GM12892 (cell line): ENCODE measurements around the gene WFDC8.

Experiments
- DNase-seq: peaks from one replicate; pipeline ENCODE4 v3.0.0; 2011; ENCODE audit not compliant: insufficient read length
- FAIRE-seq: peaks from 2 replicates; lab custom pipeline; 2011; peaks lifted over from hg19 to GRCh38; lab: Jason Lieb, UNC
- POLR2A ChIP-seq: IDR thresholded peaks from 2 replicates; pipeline ENCODE4 v1.6.1; 2011; ENCODE audit warnings: low read depth, low read length, control low read depth
- POLR2AphosphoS5 ChIP-seq: IDR thresholded peaks from 2 replicates; pipeline ENCODE4 v1.6.1; 2011; ENCODE audit warnings: low read depth, low read length, control low read depth
- TAF1 ChIP-seq: IDR thresholded peaks from 2 replicates; pipeline ENCODE4 v1.6.1; 2011; ENCODE audit warnings: low read depth, mild to moderate bottlenecking, control low read depth, low read length, borderline replicate concordance

WFDC8 gene

DNA sequence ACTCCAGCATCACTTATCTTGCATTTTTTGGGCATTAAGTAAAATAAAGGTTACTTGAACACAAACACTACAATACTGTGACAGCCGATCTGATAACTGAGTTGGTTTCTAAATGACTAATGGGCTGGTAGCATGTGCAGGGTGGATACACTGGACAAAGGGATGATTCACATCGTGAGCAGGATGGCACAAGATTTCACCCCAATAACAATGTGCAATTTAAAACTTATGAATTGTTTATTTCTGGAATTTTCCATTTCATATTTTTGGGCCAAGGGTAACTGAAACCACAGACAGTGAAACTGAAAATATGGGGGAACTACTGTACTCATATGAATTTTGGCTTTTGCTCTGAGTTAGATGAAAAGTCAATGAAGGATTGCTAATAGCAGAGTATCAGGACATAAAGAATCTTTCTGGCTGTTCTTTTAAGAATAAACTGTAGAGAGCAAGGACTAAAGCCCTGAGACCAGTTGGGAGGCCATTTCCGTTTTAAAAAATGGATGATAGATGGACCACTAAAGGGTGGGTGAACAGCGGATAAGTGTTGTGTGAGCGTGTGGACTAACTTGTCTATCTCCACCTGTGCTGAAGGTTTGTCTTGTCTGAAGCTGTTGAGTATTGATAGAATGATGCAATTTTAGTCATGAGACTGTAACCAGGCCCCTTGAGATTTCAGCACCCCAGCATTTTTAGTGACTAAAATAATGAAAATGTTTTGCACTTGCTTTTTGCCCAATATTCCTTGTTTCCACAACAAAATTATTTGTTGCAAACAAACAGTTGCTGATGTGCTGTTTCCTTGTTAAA, 71.9 kb downstream of the WFDC8 start:
- TF ChIP-seq TAF1 = no peak
- no peak for TF ChIP-seq POLR2AphosphoS5
- TF ChIP-seq POLR2A = no peak
- DNase-seq (no peak), FAIRE-seq (no peak)

DNA sequence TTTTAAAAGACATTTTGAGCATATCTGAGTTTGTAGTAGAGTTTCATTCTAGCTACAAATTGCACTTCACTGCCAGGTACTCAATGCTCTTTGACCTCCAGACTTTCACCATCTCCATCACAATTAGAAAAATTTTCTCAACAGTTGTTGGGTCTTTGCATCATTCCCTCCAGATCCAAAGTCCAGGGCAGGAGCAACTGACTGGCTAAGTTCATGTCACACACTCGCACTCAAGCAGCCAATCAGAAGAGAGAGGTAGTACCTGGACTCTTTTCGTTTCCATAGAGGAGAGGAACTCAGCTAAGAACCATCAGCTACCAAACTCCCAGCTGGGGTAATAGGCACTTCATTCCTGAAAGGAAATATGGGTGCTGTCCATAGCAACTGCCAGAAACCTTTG, 72.7 kb downstream of the WFDC8 start:
- no peak for FAIRE-seq
- TF ChIP-seq POLR2AphosphoS5 (no peak), POLR2A (no peak), TAF1 (no peak)
- no peak for DNase-seq

DNA sequence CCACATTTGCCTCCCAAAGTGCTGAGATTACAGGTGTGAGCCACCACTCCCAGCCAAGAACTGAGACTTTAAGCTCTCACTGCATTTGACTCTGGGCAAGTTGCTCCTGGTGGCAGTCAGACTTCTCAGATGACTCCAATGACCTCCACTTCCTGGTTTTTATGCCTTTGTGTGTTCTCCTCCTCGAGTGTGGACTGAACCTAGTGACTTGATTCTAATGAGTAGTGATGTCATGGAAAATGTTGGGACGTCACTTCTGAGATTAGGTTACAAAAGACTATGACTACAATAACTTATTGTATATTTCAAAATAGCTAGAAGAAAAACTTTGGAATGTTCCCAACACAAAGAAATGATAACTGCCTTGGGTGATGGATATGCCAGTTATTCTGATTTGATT, 75.7 kb downstream of the WFDC8 start:
- FAIRE-seq (no peak), DNase-seq (no peak)
- TF ChIP-seq POLR2A = no peak
- no peak for TF ChIP-seq TAF1
- no peak for TF ChIP-seq POLR2AphosphoS5

DNA sequence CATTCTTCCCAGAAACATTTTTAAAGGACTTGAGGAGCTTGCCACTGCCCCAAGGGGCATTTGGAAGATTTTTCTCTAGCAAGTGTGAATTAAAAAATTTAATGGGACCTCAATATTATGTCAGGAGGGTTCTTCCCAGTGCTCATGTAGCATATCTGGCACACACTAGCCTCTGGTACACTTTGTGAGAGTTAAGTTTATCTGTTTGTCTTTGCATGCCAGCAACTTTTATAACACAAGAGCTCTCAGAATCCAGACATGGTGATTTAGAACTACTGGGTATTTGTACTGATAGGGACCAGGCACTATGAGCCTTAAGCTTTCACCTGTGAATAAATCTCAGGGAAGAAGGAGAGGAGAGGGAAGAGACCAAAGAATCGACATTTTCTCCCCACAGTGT, 76.5 kb downstream of the WFDC8 start:
- TF ChIP-seq POLR2A (no peak), TAF1 (no peak), POLR2AphosphoS5 (no peak)

More for the DNA sequence above, 76.5 kb downstream of the WFDC8 start:
- FAIRE-seq (no peak), DNase-seq (no peak)
